B cell (primary cell): ENCODE results near the gene AQP5.

ENCODE experiments used
- EZH2 ChIP-seq: IDR thresholded peaks from 2 replicates; pipeline ENCODE4 v1.6.1; 2012; ENCODE audit warnings: borderline replicate concordance, low read depth, mild to moderate bottlenecking, moderate library complexity, low read length; ENCODE audit not compliant: insufficient read depth, poor library complexity, severe bottlenecking
- TF ChIP-seq, protein P1 (sequence below): fragments of 200-600 bp; IDR thresholded peaks from one replicate; pipeline ENCODE4 v1.8.0; 2022; ENCODE audit warnings: antibody characterized with exemption, mild to moderate bottlenecking

DNA sequence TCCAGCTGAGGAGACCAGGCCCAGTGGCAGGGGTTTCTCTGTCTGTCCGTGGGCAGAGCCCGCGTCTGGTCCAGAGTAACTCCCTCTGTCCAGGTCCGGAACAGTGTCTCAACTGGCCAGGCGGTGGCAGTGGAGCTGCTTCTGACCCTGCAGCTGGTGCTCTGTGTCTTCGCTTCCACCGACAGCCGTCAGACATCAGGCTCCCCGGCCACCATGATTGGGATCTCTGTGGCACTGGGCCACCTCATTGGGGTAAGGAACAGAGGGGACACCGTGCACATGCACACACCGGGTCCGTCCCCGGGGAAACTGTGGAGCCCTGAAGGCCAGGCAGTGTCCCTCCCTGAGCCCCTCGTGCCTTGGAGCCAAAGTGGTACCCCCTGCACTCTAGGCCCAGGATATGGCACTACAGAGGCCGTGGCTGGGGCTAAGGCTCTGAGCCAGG lies 12.6 kb downstream of the AQP5 start:
- TF ChIP-seq, protein P1, sequence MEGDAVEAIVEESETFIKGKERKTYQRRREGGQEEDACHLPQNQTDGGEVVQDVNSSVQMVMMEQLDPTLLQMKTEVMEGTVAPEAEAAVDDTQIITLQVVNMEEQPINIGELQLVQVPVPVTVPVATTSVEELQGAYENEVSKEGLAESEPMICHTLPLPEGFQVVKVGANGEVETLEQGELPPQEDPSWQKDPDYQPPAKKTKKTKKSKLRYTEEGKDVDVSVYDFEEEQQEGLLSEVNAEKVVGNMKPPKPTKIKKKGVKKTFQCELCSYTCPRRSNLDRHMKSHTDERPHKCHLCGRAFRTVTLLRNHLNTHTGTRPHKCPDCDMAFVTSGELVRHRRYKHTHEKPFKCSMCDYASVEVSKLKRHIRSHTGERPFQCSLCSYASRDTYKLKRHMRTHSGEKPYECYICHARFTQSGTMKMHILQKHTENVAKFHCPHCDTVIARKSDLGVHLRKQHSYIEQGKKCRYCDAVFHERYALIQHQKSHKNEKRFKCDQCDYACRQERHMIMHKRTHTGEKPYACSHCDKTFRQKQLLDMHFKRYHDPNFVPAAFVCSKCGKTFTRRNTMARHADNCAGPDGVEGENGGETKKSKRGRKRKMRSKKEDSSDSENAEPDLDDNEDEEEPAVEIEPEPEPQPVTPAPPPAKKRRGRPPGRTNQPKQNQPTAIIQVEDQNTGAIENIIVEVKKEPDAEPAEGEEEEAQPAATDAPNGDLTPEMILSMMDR, result no peak
- TF ChIP-seq EZH2, result no peak
